ENCODE results near the gene HIP1.
"Not testable (repeated sequence)": the region's sequence is repeated elsewhere in the genome, so short reads cannot be mapped to it uniquely, and the experiment has no call there.

The HIP1 gene

GRCh38 chr7:75690121-75690523 is 48.6 kb downstream of the HIP1 start:
- no peak overlapping the region for H3K9ac ChIP-seq (ENCODE audit: low read length in 2 of 2)
- H3K4me1 ChIP-seq (ENCODE audit: control insufficient read depth, insufficient read depth, low read length) = no peaks in the 10 kb centered on the region
- H3K4me3 ChIP-seq (ENCODE audit: low read length in 2 of 2) = no peak overlapping the region

GRCh38 chr7:75689246-75690099 is 49.3 kb downstream of the HIP1 start:
- Histone ChIP-seq H3K27ac (ENCODE audit: low read length) (no peak overlapping the region), H3K27me3 (ENCODE audit: control insufficient read depth in 1 of 2, insufficient read depth in 2 of 2, low read length in 2 of 2) (no peaks in the 10 kb centered on the region), H3K4me3 (ENCODE audit: low read length in 2 of 2) (no peak overlapping the region), H3K4me1 (ENCODE audit: control insufficient read depth, insufficient read depth, low read length) (no peaks in the 10 kb centered on the region), H3K9me3 (ENCODE audit: control insufficient read depth in 2 of 2, low read length in 2 of 2) (no peaks in the 10 kb centered on the region), H3K36me3 (ENCODE audit: control insufficient read depth in 2 of 2, insufficient read depth in 2 of 2, low read length in 2 of 2) (no peaks in the 10 kb centered on the region), H3K9ac (ENCODE audit: low read length in 2 of 2) (no peak overlapping the region)

More at GRCh38 chr7:75690121-75690523, 48.6 kb downstream of the HIP1 start:
- Histone ChIP-seq H3K36me3 (ENCODE audit: control insufficient read depth in 2 of 2, insufficient read depth in 2 of 2, low read length in 2 of 2) (no peaks in the 10 kb centered on the region), H3K27ac (ENCODE audit: low read length) (no peak overlapping the region), H3K27me3 (ENCODE audit: control insufficient read depth in 1 of 2, insufficient read depth in 2 of 2, low read length in 2 of 2) (no peaks in the 10 kb centered on the region), H3K9me3 (ENCODE audit: control insufficient read depth in 2 of 2, low read length in 2 of 2) (no peaks in the 10 kb centered on the region)

- no peak overlapping the region for H3K4me3 ChIP-seq (ENCODE audit: low read length in 2 of 2)
- H3K27ac ChIP-seq (ENCODE audit: low read length) = no peak overlapping the region
- H3K9ac ChIP-seq (ENCODE audit: low read length in 2 of 2) = no peak overlapping the region
Measured at GRCh38 chr7:75688200-75689136, 50.3 kb downstream of the HIP1 start.

DNA sequence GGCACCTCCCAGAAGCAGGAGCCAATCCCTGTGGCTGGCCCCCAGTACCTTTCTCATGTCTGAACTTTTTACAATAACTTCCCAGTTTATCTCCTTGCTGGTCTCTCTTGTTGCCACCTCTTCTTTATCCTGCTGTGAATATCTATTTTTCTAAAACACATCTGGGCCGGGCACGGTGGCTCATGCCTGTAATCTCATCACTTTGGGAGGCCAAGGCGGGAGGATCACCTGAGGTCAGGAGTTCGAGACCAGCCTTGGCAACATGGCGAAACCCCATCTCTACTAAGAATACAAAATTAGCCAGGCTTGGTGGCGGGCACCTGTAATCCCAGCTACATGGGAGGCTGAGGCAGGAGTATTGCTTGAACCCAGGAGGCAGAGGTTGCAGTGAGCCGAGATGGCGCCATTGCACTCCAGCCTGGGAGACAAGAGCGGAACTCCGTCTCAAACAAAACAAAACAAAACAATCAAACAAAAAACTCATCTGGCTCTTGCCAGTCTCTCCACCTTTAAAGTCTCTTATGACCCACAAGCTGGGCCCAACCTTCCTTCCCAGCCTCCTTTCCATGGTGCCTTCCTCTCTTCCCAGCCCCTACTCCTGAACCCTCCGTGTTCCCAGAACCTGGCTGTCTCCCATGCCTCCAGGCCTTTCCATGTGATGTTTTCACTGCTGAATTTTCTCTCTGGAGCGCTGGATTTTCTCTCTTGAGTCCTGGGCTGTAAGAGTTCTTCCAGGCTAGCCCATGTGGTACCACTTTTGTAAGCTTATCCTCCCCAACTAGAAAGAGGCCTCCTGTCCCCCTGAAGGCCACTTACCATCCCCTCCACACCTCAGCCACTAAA is 51.3 kb downstream of the HIP1 start:
- no peak overlapping the region for H3K27ac ChIP-seq (ENCODE audit: low read length)
- H3K9ac ChIP-seq (ENCODE audit: low read length in 2 of 2) = no peak overlapping the region
- no peak overlapping the region for H3K4me3 ChIP-seq (ENCODE audit: low read length in 2 of 2)
- H3K9me3 ChIP-seq (ENCODE audit: control insufficient read depth in 2 of 2, low read length in 2 of 2) = no peaks in the 10 kb centered on the region
- no peaks in the 10 kb centered on the region for H3K27me3 ChIP-seq (ENCODE audit: control insufficient read depth in 1 of 2, insufficient read depth in 2 of 2, low read length in 2 of 2)
- H3K4me1 ChIP-seq (ENCODE audit: control insufficient read depth, insufficient read depth, low read length) = no peaks in the 10 kb centered on the region
- no peaks in the 10 kb centered on the region for H3K36me3 ChIP-seq (ENCODE audit: control insufficient read depth in 2 of 2, insufficient read depth in 2 of 2, low read length in 2 of 2)

More at GRCh38 chr7:75688200-75689136, 50.3 kb downstream of the HIP1 start:
- no peaks in the 10 kb centered on the region for H3K9me3 ChIP-seq (ENCODE audit: control insufficient read depth in 2 of 2, low read length in 2 of 2)
- H3K4me1 ChIP-seq (ENCODE audit: control insufficient read depth, insufficient read depth, low read length) = no peaks in the 10 kb centered on the region
- H3K27me3 ChIP-seq (ENCODE audit: control insufficient read depth in 1 of 2, insufficient read depth in 2 of 2, low read length in 2 of 2) = no peaks in the 10 kb centered on the region
- H3K36me3 ChIP-seq (ENCODE audit: control insufficient read depth in 2 of 2, insufficient read depth in 2 of 2, low read length in 2 of 2) = no peaks in the 10 kb centered on the region

DNA sequence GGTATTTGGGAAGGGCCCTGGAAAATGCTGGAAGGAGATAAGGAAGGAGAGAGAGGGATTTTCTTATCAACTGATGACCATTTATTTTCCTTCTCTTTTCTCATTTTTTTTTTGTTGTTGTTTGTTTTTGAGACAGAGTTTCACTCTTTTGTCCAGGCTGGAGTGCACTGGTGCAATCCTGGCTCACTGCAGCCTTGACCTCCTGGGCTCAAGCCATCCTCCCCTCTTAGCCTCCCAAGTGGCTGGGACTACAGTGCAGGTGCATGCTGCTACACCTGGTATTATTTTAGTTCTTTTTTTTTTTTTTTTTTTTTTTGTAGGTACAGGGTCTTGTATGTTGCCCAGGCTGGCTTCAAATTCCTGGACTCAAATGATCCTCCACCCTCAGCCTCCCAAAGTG is 52.2 kb downstream of the HIP1 start:
- Histone ChIP-seq H3K9ac (ENCODE audit: low read length in 2 of 2) (no peak overlapping the region), H3K4me1 (ENCODE audit: control insufficient read depth, insufficient read depth, low read length) (no peaks in the 10 kb centered on the region), H3K9me3 (ENCODE audit: control insufficient read depth in 2 of 2, low read length in 2 of 2) (no peaks in the 10 kb centered on the region), H3K27me3 (ENCODE audit: control insufficient read depth in 1 of 2, insufficient read depth in 2 of 2, low read length in 2 of 2) (no peaks in the 10 kb centered on the region), H3K36me3 (ENCODE audit: control insufficient read depth in 2 of 2, insufficient read depth in 2 of 2, low read length in 2 of 2) (no peaks in the 10 kb centered on the region), H3K4me3 (ENCODE audit: low read length in 2 of 2) (no peak overlapping the region), H3K27ac (ENCODE audit: low read length) (no peak overlapping the region)

DNA sequence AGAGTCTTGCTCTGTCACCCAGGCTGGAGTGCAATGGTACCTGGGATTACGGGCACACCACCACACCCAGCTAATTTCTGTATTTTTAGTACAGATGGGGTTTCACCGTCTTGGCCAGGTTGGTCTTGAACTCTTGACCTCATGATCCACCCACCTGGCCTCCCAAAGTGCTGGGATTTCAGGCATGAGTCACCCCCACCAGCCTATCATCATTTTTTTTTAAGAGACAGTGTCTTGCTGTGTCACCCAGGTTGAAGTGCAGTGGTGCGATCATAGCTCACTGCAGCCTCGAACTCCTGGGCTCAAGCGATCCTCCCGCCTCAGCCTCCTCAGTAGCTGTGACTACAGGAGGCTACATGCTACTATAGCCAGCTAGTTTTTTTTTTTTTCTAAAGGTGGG is 56.7 kb downstream of the HIP1 start:
- not testable (repeated sequence) for H3K4me3 ChIP-seq (ENCODE audit: low read length in 2 of 2); H3K27ac ChIP-seq (ENCODE audit: low read length); H3K9ac ChIP-seq (ENCODE audit: low read length in 2 of 2); H3K36me3 ChIP-seq (ENCODE audit: control insufficient read depth in 2 of 2, insufficient read depth in 2 of 2, low read length in 2 of 2); H3K27me3 ChIP-seq (ENCODE audit: control insufficient read depth in 1 of 2, insufficient read depth in 2 of 2, low read length in 2 of 2); H3K4me1 ChIP-seq (ENCODE audit: control insufficient read depth, insufficient read depth, low read length); H3K9me3 ChIP-seq (ENCODE audit: control insufficient read depth in 2 of 2, low read length in 2 of 2)

DNA sequence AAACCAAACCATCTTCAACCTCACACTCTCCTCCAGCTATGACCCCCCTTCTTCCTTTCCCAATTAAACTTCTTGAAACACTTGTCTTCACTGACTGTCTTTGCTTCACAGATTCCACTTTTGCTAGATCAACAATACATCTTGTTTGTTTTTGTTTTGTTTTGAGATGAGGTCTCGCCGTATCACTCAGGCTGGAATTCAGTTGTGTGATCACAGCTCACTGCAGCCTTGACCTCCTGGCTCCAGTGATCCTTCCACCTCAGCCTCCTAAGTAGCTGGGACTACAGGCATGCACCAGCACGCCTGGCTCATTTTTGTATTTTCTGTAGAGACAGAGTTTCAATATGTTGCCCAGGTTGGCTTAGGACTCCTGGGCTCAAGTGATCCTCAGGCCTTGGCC is 59.7 kb downstream of the HIP1 start:
- peaks cover 0 to 4% of the 10 kb centered on the region in 2 donors for H3K9me3 ChIP-seq (ENCODE audit: control insufficient read depth in 2 of 2, low read length in 2 of 2)
- H3K36me3 ChIP-seq (ENCODE audit: control insufficient read depth in 2 of 2, insufficient read depth in 2 of 2, low read length in 2 of 2) = no peaks in the 10 kb centered on the region
- H3K27ac ChIP-seq (ENCODE audit: low read length) = no peak overlapping the region
- no peaks in the 10 kb centered on the region for H3K27me3 ChIP-seq (ENCODE audit: control insufficient read depth in 1 of 2, insufficient read depth in 2 of 2, low read length in 2 of 2)
- no peak overlapping the region for H3K4me3 ChIP-seq (ENCODE audit: low read length in 2 of 2)
- H3K9ac ChIP-seq (ENCODE audit: low read length in 2 of 2) = no peak overlapping the region
- H3K4me1 ChIP-seq (ENCODE audit: control insufficient read depth, insufficient read depth, low read length) = no peaks in the 10 kb centered on the region

DNA sequence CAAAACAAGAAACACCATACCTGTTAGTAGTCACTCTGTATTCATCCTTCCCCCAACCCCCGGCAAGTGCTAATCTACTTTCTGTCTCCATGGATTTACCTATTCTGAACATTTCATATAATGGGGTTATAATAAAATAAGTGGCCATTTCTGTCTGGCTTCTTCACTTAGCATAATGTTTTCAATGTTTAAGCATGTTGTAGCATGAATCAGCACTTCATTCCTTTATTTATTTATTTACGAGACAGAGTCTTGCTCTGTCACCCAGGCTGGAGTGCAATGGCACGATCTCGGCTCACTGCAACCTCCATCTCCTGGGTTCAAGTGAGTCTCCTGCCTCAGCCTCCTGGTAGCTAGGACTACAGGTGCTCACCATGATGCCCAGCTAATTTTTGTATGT is 69.2 kb downstream of the HIP1 start:
- no peaks in the 10 kb centered on the region for H3K9me3 ChIP-seq (ENCODE audit: control insufficient read depth in 2 of 2, low read length in 2 of 2)
- H3K4me3 ChIP-seq (ENCODE audit: low read length in 2 of 2) = no peak overlapping the region
- H3K36me3 ChIP-seq (ENCODE audit: control insufficient read depth in 2 of 2, insufficient read depth in 2 of 2, low read length in 2 of 2) = no peaks in the 10 kb centered on the region
- no peaks in the 10 kb centered on the region for H3K4me1 ChIP-seq (ENCODE audit: control insufficient read depth, insufficient read depth, low read length)
- H3K9ac ChIP-seq (ENCODE audit: low read length in 2 of 2) = no peak overlapping the region
- no peaks in the 10 kb centered on the region for H3K27me3 ChIP-seq (ENCODE audit: control insufficient read depth in 1 of 2, insufficient read depth in 2 of 2, low read length in 2 of 2)
- H3K27ac ChIP-seq (ENCODE audit: low read length) = no peak overlapping the region

GRCh38 chr7:75667938-75668337 is 70.8 kb downstream of the HIP1 start:
- no peaks in the 10 kb centered on the region for H3K27me3 ChIP-seq (ENCODE audit: control insufficient read depth in 1 of 2, insufficient read depth in 2 of 2, low read length in 2 of 2)
- H3K4me3 ChIP-seq (ENCODE audit: low read length in 2 of 2) = no peak overlapping the region
- H3K36me3 ChIP-seq (ENCODE audit: control insufficient read depth in 2 of 2, insufficient read depth in 2 of 2, low read length in 2 of 2) = no peaks in the 10 kb centered on the region
- H3K27ac ChIP-seq (ENCODE audit: low read length) = no peak overlapping the region
- H3K9ac ChIP-seq (ENCODE audit: low read length in 2 of 2) = no peak overlapping the region
- H3K4me1 ChIP-seq (ENCODE audit: control insufficient read depth, insufficient read depth, low read length) = no peaks in the 10 kb centered on the region
- H3K9me3 ChIP-seq (ENCODE audit: control insufficient read depth in 2 of 2, low read length in 2 of 2) = no peaks in the 10 kb centered on the region

DNA sequence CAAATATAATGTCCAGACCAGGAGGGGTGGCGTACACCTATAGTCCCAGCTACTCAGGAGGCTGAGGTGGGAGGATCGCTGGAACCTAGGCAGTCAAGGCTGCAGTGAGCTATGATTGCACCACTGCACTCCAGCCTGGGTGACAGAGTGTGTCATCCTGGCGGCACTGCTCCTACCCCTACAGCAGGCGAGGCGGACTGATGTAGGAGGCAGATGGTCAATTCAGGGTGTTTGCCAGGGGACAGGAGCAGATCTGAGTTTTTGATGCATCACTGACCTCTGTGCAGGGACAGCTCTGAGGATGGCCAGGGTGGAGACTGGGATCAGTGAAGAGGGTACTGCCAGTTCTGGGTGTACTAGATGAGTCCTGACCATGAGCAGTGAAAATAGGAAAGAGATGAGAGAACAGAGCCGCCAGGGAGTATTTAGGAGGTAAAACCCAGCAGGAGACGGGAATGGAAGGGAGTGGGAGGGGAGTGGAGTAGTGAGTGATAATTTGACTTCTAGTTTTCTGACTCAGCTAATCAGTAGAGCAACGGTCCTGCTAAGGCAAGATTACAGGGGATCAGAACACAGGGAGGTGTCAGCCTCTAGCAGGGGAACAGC is 75.3 kb downstream of the HIP1 start:
- no peaks in the 10 kb centered on the region for H3K27me3 ChIP-seq (ENCODE audit: control insufficient read depth in 1 of 2, insufficient read depth in 2 of 2, low read length in 2 of 2)
- H3K4me1 ChIP-seq (ENCODE audit: control insufficient read depth, insufficient read depth, low read length) = no peaks in the 10 kb centered on the region
- H3K36me3 ChIP-seq (ENCODE audit: control insufficient read depth in 2 of 2, insufficient read depth in 2 of 2, low read length in 2 of 2) = no peaks in the 10 kb centered on the region
- no peak overlapping the region for H3K27ac ChIP-seq (ENCODE audit: low read length)
- no peak overlapping the region for H3K9ac ChIP-seq (ENCODE audit: low read length in 2 of 2)
- H3K4me3 ChIP-seq (ENCODE audit: low read length in 2 of 2) = no peak overlapping the region
- H3K9me3 ChIP-seq (ENCODE audit: control insufficient read depth in 2 of 2, low read length in 2 of 2) = no peaks in the 10 kb centered on the region
